SK-MEL-5 (cell line): ENCODE data around the gene CCND3. TPM values are rescaled to one million over a fixed set of nuclear protein-coding genes. Genes with fewer than 3 reads are reported as not detected.

Experiments
- DNase-seq: peaks from one replicate; pipeline ENCODE4 v3.0.0-alpha.2; 2016; ENCODE audit warnings: low read depth, low spot score
- in situ Hi-C: cut with HindIII; loops from 2 replicates; pipeline ENCODE4 v1.10.0; 2016; ENCODE audit warnings: low sequenced_read_pairs, high pct_unique_total_duplicates, low pct_unique_long_range_greater_than_20kb
- polyA plus RNA-seq, 2 experiments: library from polyadenylated mRNA; depleted of rRNA; stranded (reverse); fragments of >200 nt; gene quantifications; 2 replicates each; pipeline ENCODE4 v1.2.3, GENCODE V29; 2015
- total RNA-seq: library from RNA; depleted of rRNA; stranded (reverse); fragments of >200 nt; shearing (Covaris generic); gene quantifications from 2 replicates; pipeline ENCODE4 v1.2.3, GENCODE V29; 2014; rRNA removed

Gene CCND3
- total RNA-seq = 26.9 and 31.8 TPM in 2 replicates
- 83.8 and 87.1 TPM in 2 replicates for polyA plus RNA-seq (2015; cell fraction: cytosol; rRNA removed)
- 23.8 and 30.4 TPM in 2 replicates for polyA plus RNA-seq (2015; cell fraction: nucleus; rRNA removed)

DNA sequence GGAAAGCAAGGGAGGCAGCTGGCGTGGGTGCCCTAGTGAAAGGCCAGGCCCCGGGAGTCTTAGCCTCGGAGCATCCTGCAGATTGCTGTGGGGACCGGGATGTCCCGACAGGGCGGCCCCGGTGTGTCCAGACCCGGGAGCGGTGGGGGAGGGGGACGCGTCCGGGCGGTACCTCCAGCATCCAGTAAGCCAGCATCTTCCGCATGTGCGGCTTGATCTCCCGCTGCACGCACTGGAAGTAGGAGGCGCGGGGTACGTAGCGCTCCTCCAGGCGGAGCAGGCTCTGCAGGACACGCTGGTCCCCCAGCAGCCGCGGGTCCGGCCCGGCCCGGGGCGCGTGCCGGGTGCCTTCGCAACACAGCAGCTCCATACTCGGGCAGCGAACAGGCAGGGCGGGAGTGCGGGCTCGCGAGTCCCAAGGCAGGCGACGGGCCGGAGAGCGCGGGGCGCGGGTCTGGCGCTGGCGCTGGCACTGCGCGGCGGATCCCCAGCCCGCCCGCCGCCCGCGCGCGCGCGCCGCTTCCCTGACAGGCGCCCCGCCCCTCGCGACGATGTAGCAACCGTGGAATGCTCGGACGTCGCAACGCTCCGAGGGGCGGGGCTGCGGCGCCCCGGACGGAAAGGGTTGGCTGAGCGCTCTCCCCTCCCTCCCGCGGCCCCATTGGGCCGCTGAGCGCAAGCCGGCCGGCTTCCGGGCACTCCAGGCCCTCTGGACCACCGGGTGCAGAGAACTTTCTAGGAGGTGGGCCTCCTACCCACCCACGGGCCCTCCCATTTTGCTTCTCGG is at the start of gene CCND3:
Gene CCND3 (minus strand): TSS at position 529 of the 787 bp plus-strand sequence. CDS start 159 bp downstream, at position 370.
- peak; percentile 88 for DNase-seq
- in situ Hi-C loops = no loop called here

DNA sequence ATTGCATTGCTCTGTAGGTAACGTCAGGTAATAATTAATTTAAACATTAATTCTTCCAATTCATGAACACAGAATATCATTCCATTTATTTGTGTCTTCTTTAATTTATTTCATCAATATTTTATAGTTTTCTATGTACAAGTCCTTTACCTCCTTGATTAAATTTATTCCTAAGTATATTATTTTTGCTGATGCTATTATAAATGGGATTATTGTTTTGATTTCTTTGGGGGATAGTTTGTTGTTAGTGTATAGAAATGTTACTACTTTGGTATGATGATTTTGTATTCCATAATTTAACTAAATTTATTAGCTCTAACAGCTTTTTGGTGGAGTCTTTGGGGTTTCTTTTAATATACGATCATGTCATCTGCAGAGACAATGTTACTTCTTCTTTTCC is 44.7 kb upstream of the CCND3 start:
- DNase-seq = no peak
- in situ Hi-C loops = no loop called here

- DNase-seq = no peak
- in situ Hi-C loops = no loop called here
Measured at GRCh38 chr6:41984623-41985022, 43.0 kb upstream of the CCND3 start.

GRCh38 chr6:41976794-41977484 is 35.3 kb upstream of the CCND3 start:
- DNase-seq = no peak
- in situ Hi-C loops = no loop called here

- no peak for DNase-seq
- in situ Hi-C loops = no loop called here
Measured at GRCh38 chr6:41975276-41975675, 33.7 kb upstream of the CCND3 start.

GRCh38 chr6:41974281-41974825 is 32.7 kb upstream of the CCND3 start:
- in situ Hi-C loops = no loop called here
- DNase-seq = no peak

GRCh38 chr6:41972826-41973225 is 31.2 kb upstream of the CCND3 start:
- in situ Hi-C loops = no loop called here

DNA sequence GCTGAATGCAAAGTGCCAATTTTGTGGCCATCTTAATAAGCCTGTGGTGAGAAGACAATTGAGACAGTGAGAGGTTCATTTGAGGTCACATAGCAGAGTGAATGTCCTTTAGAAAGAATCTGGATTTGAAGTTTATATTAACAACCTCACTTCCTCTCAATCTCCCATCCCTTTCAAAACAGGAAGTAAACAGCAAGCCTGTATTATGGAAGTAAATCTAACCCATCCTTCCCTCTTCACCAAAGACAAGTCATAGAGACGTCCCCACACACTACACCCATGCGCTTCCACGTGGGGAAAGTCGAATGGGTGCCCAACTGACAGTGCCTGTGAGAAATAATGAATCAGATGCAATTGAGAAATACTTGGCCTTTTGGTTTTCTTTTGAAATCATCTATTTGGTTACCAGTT is 28.8 kb upstream of the CCND3 start:
- in situ Hi-C loops = no loop called here

More at GRCh38 chr6:41972826-41973225, 31.2 kb upstream of the CCND3 start:
- DNase-seq = no peak

GRCh38 chr6:41967312-41968287 is 26.0 kb upstream of the CCND3 start:
- DNase-seq = no peak
- in situ Hi-C loops = no loop called here

More for the DNA sequence above, 28.8 kb upstream of the CCND3 start:
- peak; percentile 9 for DNase-seq

- DNase-seq = no peak
- in situ Hi-C loops = no loop called here
Measured at GRCh38 chr6:41966961-41967311, 25.3 kb upstream of the CCND3 start.

GRCh38 chr6:41966214-41966920 is 24.8 kb upstream of the CCND3 start:
- DNase-seq = no peak
- in situ Hi-C loops = no loop called here

GRCh38 chr6:41965429-41966213 is 24.0 kb upstream of the CCND3 start:
- DNase-seq = no peak
- in situ Hi-C loops = no loop called here

DNA sequence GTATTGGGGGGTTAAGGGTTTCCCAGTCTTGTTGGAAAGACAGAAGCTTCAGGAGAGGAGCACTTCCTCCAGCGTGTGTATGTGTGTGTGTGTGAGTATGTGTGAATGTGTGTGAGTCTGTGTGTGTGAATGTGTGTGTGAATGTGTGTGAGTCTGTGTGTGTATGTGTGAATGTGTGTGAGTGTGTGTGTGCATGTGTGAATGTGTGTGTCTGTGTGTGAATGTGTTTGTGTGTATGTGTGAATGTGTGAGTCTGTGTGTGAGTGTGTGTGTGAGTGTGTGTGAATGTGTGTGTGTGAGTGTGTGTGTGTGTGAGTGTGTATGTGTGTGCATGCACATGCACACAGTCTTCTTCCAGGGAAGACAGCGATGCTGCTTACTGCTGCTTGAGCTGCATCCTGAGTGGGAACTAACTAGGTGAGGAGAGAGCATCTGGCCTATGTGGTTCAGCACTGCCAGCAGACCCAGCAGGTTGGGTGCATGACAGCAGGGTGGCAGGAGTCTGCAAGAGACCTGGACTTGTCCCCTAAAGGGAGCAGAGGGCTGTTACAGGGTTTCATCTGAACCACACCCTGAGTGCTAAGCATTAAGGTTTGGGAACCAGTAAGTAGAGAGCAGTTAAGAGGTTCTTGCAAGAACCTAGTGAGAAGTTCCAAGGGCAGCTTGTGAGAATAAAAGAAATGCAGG is 22.7 kb upstream of the CCND3 start:
- DNase-seq = no peak
- in situ Hi-C loops = no loop called here

GRCh38 chr6:41963371-41963770 is 21.8 kb upstream of the CCND3 start:
- in situ Hi-C loops = no loop called here
- no peak for DNase-seq

- in situ Hi-C loops = no loop called here
- DNase-seq = no peak
Measured at GRCh38 chr6:41960028-41960427, 18.4 kb upstream of the CCND3 start.
